DND-41 (cell line): ENCODE data around the gene MAN2A1.

Experiments used
- ATAC-seq: fragments of 200-7000 bp; cut with Tn5 transposase; 3 replicates; pipeline ENCODE4 v1.9.1; 2021; ENCODE audit warnings: low read depth; ENCODE audit not compliant: insufficient read depth
- DNase-seq: peaks from one replicate; pipeline ENCODE4 v3.0.0-alpha.2; 2020
- H2AFZ ChIP-seq: 2 replicates; pipeline ENCODE4 v1.6.0; 2012; ENCODE audit warnings: low read depth, low read length
- H3K27ac ChIP-seq: 2 replicates; pipeline ENCODE4 v1.5.1; 2012; ENCODE audit warnings: low read length, inconsistent platforms
- H3K27me3 ChIP-seq: fragments of 200-600 bp; sonication (generic); 2 replicates; pipeline ENCODE4 v1.6.0; 2012; ENCODE audit warnings: low read length, mild to moderate bottlenecking, inconsistent platforms; ENCODE audit not compliant: insufficient read depth, poor library complexity
- H3K36me3 ChIP-seq: 2 replicates; pipeline ENCODE4 v1.5.1; 2012; ENCODE audit warnings: low read length, inconsistent platforms; ENCODE audit not compliant: insufficient read depth
- H3K4me1 ChIP-seq: 2 replicates; pipeline ENCODE4 v1.5.1; 2012; ENCODE audit warnings: mild to moderate bottlenecking, low read length; ENCODE audit not compliant: insufficient read depth
- H3K4me2 ChIP-seq: 2 replicates; pipeline ENCODE4 v1.6.0; 2012; ENCODE audit warnings: mild to moderate bottlenecking, moderate library complexity, low read length, inconsistent platforms; ENCODE audit not compliant: insufficient read depth
- H3K4me3 ChIP-seq, 2 experiments: fragments of 200-600 bp in 1 of 2; shearing (Covaris generic) in 1 of 2; 2 replicates each; pipeline ENCODE4 v1.5.1; 2012 to 2016; ENCODE audit warnings: inconsistent platforms in 2 of 2, low read length in 2 of 2, mild to moderate bottlenecking in 2 of 2, low read depth in 1 of 2, moderate library complexity in 1 of 2
- H3K79me2 ChIP-seq: 2 replicates; pipeline ENCODE4 v1.6.0; 2012; ENCODE audit warnings: low read length, inconsistent platforms; ENCODE audit not compliant: insufficient read depth
- H3K9ac ChIP-seq: 2 replicates; pipeline ENCODE4 v1.6.0; 2012; ENCODE audit warnings: low read depth, mild to moderate bottlenecking, inconsistent platforms, low read length, moderate library complexity
- H3K9me3 ChIP-seq: 2 replicates; pipeline ENCODE4 v1.5.1; 2012; ENCODE audit warnings: low read length, moderate library complexity, mild to moderate bottlenecking, inconsistent platforms; ENCODE audit not compliant: insufficient read depth, severe bottlenecking
- H4K20me1 ChIP-seq: 2 replicates; pipeline ENCODE4 v1.6.0; 2012; ENCODE audit warnings: low read length; ENCODE audit not compliant: insufficient read depth
- CTCF ChIP-seq: IDR thresholded peaks from 2 replicates; pipeline ENCODE4 v1.5.1; 2012; ENCODE audit warnings: borderline replicate concordance, low read length, moderate library complexity, mild to moderate bottlenecking; ENCODE audit not compliant: poor library complexity, severe bottlenecking; ENCODE audit errors: extremely low read depth
- EZH2 ChIP-seq: IDR thresholded peaks from 3 replicates; pipeline ENCODE4 v1.6.1; 2012; ENCODE audit warnings: borderline replicate concordance, low read depth, mild to moderate bottlenecking, moderate library complexity, low read length, inconsistent platforms; ENCODE audit not compliant: severe bottlenecking

MAN2A1 gene

GRCh38 chr5:109849478-109850088 lies 159.9 kb downstream of the MAN2A1 start:
- Histone ChIP-seq H3K36me3 (peaks cover 77% of the 10 kb centered on the region), H3K9me3 (no peaks in the 10 kb centered on the region), H3K4me1 (peaks cover 18% of the 10 kb centered on the region), H4K20me1 (no peaks in the 10 kb centered on the region), H3K27me3 (no peaks in the 10 kb centered on the region), H2AFZ (no peak overlapping the region), H3K9ac (no peak overlapping the region), H3K4me3 (no peak overlapping the region), H3K27ac (peak overlapping the region; percentile 37; the same call in 1 of the 2 replicates), H3K4me2 (no peak overlapping the region), H3K79me2 (no peaks in the 10 kb centered on the region)
- TF ChIP-seq CTCF (no peak), EZH2 (no peak)
- DNase-seq: no peak
- peak; percentile 71 for ATAC-seq

GRCh38 chr5:109852371-109853155 lies 162.8 kb downstream of the MAN2A1 start:
- H3K9me3 ChIP-seq: no peaks in the 10 kb centered on the region
- no peak for TF ChIP-seq CTCF
- TF ChIP-seq EZH2: no peak
- H3K79me2 ChIP-seq: no peaks in the 10 kb centered on the region
- DNase-seq: no peak
- no peak overlapping the region for H3K9ac ChIP-seq
- no peaks in the 10 kb centered on the region for H3K27me3 ChIP-seq
- ATAC-seq: no peak
- H3K4me2 ChIP-seq: no peak overlapping the region
- H3K4me3 ChIP-seq: no peak overlapping the region
- no peaks in the 10 kb centered on the region for H4K20me1 ChIP-seq
- peaks cover 24% of the 10 kb centered on the region for H3K4me1 ChIP-seq
- H3K27ac ChIP-seq: no peak overlapping the region
- H2AFZ ChIP-seq: no peak overlapping the region
- H3K36me3 ChIP-seq: peaks cover 81% of the 10 kb centered on the region

GRCh38 chr5:109853377-109853776 lies 163.7 kb downstream of the MAN2A1 start:
- Histone ChIP-seq H3K9me3 (no peaks in the 10 kb centered on the region), H3K27me3 (no peaks in the 10 kb centered on the region), H3K9ac (no peak overlapping the region), H3K4me2 (no peak overlapping the region), H4K20me1 (no peaks in the 10 kb centered on the region), H3K4me1 (peaks cover 22% of the 10 kb centered on the region), H3K79me2 (no peaks in the 10 kb centered on the region), H3K27ac (no peak overlapping the region), H3K4me3 (no peak overlapping the region), H2AFZ (no peak overlapping the region), H3K36me3 (peaks cover 83% of the 10 kb centered on the region)
- DNase-seq (no peak), ATAC-seq (no peak)
- no peak for TF ChIP-seq EZH2
- no peak for TF ChIP-seq CTCF
